ENCODE data around the gene NRF1. TPM values are rescaled to one million over a fixed set of nuclear protein-coding genes. Genes with fewer than 3 reads are reported as not detected.

Gene NRF1
- total RNA-seq, 2 donors from 2014 or later, result 15.3 to 22.5 TPM

DNA sequence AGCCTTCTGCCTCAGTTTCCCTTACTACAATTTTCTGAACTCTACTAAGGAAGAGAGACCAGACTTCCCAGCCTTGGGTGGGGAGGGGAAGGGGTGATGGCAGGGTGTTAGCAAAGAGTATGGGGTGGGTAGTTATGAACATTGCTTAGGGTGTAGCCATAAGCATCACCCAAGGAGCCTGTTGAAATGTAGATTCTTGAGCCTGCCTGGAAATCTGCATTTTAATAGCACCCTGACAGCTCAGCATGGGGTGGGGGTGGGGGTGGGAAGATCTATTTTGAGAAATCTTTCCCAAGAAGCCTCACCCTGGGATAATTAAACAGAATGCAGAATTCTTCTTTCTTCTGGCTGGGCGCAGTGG lies 164.8 kb downstream of the NRF1 start:
- Mint-ChIP-seq H3K9me3 (no peaks in the 10 kb centered on the region), H3K36me3 (ENCODE audit: low read depth) (peaks cover 3% of the 10 kb centered on the region), H3K4me1 (peaks cover 4% of the 10 kb centered on the region), H3K4me3 (no peak overlapping the region), H3K27me3 (peaks cover 17% of the 10 kb centered on the region), H3K27ac (no peak overlapping the region)
- ATAC-seq (replicated peaks), result no peak

DNA sequence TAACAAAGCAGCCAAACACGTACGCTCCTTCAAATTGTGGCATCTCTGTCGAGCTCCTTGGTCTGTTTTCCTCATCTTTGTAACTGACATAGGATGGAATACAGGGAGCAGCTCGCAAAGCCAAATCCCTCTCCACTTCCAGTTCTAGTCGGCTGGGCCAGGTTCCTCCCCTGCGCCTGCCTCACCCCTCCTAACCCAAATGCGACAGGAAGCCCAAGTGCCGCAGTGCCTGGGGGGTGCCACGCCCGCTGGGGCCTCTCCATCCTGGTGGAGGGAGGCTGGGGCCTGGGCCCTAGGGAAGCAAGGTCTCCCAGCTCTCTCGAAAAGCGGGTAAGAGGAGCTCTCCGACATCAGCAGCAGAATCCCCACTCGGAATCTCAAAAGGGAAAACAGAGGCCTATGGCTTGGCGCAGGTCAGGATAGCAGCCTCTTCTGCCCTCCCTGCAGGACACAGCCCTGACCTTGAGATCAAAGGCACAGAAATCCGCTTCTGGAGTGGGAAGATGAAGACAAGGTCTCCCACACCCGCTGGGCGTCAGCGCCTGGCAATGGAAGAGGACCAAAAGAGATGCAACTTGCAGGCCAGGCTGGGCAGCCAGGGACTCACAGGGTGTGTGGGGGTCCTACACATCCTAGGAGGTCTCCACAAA lies 165.8 kb downstream of the NRF1 start:
- no peak for ATAC-seq (replicated peaks)
- H3K27me3 Mint-ChIP-seq, result peaks cover 23% of the 10 kb centered on the region
- H3K27ac Mint-ChIP-seq, result no peak overlapping the region
- H3K9me3 Mint-ChIP-seq, result no peaks in the 10 kb centered on the region
- peaks cover 6% of the 10 kb centered on the region for H3K36me3 Mint-ChIP-seq (ENCODE audit: low read depth)
- peaks cover 7% of the 10 kb centered on the region for H3K4me1 Mint-ChIP-seq
- no peak overlapping the region for H3K4me3 Mint-ChIP-seq

DNA sequence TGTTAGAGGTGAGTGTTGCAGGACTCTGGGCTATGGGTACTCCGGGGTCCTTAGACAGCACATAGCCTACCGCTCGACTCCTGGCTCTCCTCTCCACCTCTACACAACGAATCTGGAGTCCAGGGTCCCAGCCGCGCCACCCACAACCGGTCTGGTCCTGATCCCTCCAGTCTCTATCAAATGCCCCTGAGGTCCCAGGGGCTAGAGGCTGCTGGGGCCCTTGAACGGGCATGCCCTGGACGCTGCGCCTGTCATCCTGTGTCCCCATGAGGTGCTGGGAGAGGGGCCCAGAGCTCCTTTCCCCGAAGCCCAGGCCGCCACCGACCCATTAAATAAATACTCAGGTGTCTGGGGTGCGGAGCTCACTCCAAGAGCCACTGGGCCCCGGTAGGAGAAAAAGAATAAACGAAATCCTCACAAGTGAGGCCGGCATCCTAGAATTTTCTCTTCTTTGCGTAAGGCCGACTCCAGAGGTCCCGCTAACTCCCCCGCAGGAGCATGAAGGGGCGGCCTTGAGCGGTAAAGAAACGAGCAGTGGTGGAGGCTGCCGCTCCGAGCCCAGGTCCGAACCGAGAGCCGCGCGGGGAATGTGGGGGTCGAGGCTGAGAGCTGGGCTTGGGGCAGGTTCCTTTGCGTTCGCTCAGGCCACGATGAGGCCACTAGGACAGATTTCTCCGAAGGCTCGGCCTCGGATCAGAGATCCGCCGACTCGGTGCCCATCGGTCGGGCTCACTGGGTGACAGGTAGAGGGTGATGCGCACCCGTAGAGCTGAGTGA lies 166.7 kb downstream of the NRF1 start:
- Mint-ChIP-seq H3K4me1 (peaks cover 15% of the 10 kb centered on the region), H3K9me3 (no peaks in the 10 kb centered on the region), H3K27me3 (peaks cover 31% of the 10 kb centered on the region), H3K27ac (no peak overlapping the region), H3K36me3 (ENCODE audit: low read depth) (peaks cover 11% of the 10 kb centered on the region), H3K4me3 (peak overlapping the region; percentile 52)
- ATAC-seq (replicated peaks), result no peak

DNA sequence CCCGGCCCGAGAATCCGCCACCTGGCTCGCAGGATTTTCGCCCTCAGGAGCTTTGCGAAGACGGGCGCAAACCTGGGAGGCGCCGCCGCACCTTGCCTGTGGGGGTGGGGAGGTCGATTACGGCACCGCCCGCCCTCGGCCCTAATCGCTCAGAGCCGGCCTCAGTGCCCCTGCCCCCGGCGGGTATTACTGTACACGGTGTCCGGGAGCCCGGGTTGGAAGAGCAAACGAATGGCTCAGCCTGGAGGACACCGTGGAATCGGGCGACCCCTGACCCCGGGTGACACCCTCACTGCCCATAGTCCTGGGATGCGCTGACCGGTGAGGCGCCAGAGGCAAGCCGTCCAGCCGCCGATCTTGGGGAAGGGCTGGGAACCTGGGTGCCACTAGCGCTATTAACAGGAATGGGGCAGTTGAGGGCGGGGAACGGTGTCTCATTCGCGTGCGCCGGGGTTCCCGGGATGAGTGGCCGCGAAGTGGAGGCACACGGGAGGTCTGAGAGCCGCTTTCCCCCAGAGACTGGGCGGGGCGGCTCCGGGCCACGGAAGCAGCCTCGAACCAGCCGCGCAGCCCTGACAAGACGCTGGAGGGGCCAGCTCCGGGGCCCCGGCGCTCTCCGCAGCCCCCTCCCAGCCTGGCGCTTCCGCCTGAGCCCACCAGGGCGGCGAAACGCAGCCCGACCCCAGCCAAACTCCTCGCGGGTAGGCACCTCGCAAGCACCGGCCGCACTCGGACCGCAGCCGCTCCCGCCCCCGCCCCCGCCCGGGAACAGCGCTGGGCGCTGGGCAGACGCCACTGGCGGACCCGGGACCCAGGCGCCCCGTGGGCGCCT lies 167.5 kb downstream of the NRF1 start:
- Mint-ChIP-seq H3K36me3 (ENCODE audit: low read depth) (peaks cover 15% of the 10 kb centered on the region), H3K27me3 (peaks cover 36% of the 10 kb centered on the region), H3K9me3 (no peaks in the 10 kb centered on the region), H3K4me1 (peaks cover 17% of the 10 kb centered on the region), H3K27ac (no peak overlapping the region), H3K4me3 (peak overlapping the region; percentile 52)
- peak; percentile 5 for ATAC-seq (replicated peaks)

DNA sequence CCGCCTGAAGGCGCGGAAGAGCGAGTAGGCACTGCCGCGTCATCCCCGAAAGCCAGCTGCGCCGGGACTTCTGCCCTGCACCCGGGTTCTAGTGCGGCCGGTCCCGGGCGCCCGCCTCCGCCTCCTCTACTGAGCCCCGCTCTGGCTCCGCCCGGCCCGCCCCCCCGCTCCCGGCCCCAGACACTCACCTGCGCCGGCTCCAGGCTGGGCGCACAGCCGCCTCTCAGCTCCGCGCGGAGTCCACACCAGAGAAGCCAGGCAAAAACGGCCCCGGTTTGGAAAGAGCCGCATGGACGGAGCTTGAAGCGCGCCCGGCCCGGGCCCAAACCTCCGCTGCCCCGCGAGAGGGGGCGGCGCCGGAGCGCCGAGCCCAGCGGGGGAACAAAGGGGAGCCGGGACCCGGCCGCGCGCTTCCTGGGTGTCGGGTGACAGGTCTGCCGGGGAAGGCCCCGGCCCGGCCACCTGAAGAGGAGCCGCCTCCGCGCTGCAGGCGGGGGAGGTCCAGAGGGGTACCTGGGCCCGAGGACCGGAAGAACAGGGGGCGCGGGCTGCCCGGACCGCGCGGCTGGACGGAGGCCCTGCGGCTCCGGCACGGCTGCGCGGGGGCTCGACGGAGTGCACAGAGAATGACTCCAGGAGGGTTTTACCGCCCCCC lies 168.2 kb downstream of the NRF1 start:
- H3K4me3 Mint-ChIP-seq, result no peak overlapping the region
- H3K36me3 Mint-ChIP-seq (ENCODE audit: low read depth), result peaks cover 15% of the 10 kb centered on the region
- H3K27ac Mint-ChIP-seq, result no peak overlapping the region
- no peaks in the 10 kb centered on the region for H3K9me3 Mint-ChIP-seq
- H3K4me1 Mint-ChIP-seq, result peaks cover 17% of the 10 kb centered on the region
- H3K27me3 Mint-ChIP-seq, result peaks cover 36% of the 10 kb centered on the region
- ATAC-seq (replicated peaks), result peak; percentile 58

DNA sequence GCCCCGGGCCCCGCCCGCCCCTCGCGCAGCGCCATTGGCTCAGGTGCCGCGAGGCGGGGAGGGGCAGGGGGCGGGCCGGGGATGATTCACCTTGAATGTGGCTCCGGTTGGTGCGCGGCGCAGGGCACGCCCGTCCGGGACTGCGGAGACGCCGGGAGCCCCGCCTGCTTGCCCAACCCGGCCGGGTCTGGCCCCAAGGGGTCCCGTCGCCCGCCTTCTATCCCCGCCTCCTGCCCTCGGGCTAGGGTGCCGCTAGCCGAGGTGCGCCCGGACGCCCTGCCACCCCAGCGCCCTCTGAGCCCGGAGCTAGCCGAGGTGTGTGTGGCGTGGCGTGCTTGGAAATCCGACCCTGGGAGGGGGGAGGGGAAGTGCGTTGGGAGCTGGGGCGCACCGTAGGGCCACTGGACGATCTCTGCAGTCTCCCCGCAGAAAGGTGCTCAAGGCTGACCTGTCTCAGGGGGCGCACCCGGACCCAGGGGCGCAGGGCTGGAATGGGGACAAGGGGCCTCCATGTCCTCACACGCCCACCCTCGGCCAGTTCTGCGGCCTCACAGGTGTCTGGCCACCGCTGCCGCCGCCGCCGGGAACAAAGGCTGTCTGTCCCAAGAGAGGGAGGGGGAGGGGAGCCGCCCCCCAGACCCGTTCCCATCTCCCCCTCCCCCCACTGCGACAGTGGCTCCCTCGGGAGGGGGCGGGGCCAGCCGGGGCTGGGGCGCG lies 168.9 kb downstream of the NRF1 start:
- peak overlapping the region; percentile 84 for H3K4me3 Mint-ChIP-seq
- peaks cover 43% of the 10 kb centered on the region for H3K27me3 Mint-ChIP-seq
- peaks cover 17% of the 10 kb centered on the region for H3K4me1 Mint-ChIP-seq
- no peak overlapping the region for H3K27ac Mint-ChIP-seq
- H3K36me3 Mint-ChIP-seq (ENCODE audit: low read depth), result peaks cover 19% of the 10 kb centered on the region
- H3K9me3 Mint-ChIP-seq, result no peaks in the 10 kb centered on the region
- peak; percentile 87 for ATAC-seq (replicated peaks)

DNA sequence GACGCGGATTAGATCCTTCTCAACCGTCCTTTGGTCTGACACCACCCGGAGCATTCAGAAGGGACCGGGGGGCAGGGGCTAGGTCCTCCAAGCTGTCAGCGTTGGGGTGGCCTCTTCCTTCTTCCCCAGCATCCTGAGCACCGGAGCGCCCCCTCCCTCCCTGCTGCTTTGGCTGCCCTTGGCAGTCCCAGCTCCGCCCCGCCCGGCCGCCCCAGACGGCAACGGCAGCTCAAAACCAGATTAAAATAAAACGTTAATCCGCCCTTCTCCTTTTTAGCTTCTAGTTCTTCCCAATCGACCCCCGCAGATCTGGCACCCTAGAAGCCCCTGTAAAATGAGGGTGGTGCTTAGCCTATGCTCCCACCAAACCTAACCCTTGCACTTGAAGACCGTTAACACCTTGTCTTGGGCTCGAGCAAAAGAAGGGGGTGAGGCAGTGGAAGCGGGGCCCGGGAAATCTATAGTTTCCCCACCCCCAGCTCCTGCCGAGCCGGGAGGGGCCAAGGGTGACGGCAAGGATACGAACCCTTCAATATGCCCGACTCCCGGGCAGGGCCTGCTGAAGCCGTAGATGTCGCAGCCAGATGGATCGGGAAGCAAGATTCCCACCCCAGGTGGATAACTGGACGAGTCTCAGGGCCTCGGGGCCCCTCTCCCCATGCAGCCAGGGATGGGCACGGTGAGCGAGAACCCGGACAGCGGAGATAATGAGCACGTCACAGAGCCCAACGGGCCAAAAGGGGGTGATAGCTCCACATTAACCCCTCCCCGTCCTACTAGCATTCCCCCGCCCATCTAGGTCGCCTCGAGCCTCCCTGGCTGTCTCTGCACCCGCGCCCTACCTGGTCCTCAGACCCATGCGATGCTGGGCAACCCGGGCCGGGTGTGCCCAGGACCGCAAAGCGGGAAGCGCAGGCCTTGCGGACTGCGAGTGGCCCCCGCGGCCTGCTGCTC lies 169.7 kb downstream of the NRF1 start:
- Mint-ChIP-seq H3K27ac (no peak overlapping the region), H3K4me1 (peaks cover 17% of the 10 kb centered on the region), H3K9me3 (no peaks in the 10 kb centered on the region), H3K4me3 (peak overlapping the region; percentile 84), H3K27me3 (peaks cover 52% of the 10 kb centered on the region), H3K36me3 (ENCODE audit: low read depth) (peaks cover 23% of the 10 kb centered on the region)
- ATAC-seq (replicated peaks), result no peak

DNA sequence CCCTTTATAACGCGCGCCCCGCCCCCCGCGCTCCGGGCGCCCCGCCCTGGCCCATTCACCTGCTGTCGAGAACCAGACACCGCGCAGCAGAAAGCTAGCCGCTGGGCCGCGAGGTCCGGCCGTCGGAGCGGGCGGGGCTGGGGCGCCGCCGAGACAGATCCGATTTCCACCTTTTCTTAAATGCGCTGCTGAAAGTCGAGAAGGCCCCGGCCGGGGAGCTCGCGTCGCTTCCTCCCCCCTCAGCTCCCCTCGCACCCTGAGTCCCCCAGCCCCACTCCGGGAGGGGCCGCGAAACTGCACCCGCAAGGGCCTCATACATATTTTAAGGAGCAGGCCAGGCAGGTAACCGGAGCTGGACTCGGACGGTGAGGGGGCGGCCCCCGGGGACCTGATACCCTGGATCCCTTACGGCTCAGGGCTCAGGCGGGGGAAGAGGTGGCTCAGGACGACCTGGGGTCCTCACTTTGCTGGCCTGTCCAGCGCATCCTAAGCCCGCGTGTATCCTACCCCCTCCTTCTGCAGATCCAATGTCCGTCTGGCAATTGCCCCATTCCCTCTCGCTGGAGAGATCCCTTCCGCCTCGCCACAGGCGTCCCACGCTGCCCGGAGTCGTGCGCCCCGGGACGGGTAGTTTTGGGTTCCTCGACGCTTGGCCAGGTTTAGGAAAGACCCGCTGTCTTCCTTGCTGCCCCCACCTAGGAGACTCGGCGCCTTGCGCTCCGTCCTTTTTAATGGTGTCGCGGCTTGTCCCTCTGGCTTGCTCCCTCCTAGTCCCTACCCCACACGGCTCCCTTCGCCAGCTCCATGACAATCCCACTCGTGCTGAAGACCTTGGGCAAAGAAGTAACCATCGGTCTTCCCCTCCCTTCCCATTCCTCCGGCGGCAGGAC lies 170.7 kb downstream of the NRF1 start:
- Mint-ChIP-seq H3K36me3 (ENCODE audit: low read depth) (peaks cover 23% of the 10 kb centered on the region), H3K9me3 (no peaks in the 10 kb centered on the region), H3K4me3 (peak overlapping the region; percentile 84), H3K27ac (no peak overlapping the region), H3K4me1 (peaks cover 17% of the 10 kb centered on the region), H3K27me3 (peaks cover 58% of the 10 kb centered on the region)
- no peak for ATAC-seq (replicated peaks)

DNA sequence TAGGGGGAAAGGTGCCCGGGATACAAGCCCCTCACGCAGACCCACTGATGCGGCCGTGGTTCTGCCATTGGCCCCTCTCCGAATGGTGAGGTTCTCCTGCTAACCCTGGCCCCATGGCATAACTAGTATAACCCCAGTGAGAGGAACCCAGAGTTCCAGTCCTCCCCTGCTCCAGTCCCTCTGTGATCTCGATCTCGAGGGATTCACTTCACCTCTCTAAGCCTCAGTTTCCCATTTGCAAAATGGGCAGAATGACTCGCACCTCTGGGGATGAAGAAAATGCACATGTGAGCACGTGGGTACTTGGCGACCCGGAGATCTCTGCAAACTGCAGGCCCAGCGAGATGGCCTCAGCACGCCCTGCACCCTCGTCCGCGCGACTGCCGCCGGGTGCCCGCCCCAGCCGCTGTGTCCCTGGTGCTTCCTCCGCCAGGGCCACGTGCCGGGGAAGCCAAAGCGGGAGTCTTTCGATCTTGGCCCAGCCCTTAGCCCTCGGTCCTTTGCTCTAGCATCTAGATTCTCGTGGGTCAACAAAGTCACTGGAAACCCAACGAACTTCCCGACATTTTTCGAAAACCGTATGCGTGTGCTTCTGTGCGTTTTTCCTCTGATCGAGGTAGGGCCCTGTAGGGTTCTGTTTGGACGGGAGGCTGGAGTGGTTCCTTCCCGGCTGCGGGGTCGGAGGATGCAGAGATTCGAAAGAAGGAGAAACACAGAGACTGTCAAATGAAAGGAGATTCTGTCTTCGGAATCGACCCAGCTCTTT lies 171.5 kb downstream of the NRF1 start:
- no peak overlapping the region for H3K27ac Mint-ChIP-seq
- no peak for ATAC-seq (replicated peaks)
- no peaks in the 10 kb centered on the region for H3K9me3 Mint-ChIP-seq
- peaks cover 17% of the 10 kb centered on the region for H3K4me1 Mint-ChIP-seq
- H3K4me3 Mint-ChIP-seq, result peak overlapping the region; percentile 84
- peaks cover 56% of the 10 kb centered on the region for H3K27me3 Mint-ChIP-seq
- H3K36me3 Mint-ChIP-seq (ENCODE audit: low read depth), result peaks cover 23% of the 10 kb centered on the region

DNA sequence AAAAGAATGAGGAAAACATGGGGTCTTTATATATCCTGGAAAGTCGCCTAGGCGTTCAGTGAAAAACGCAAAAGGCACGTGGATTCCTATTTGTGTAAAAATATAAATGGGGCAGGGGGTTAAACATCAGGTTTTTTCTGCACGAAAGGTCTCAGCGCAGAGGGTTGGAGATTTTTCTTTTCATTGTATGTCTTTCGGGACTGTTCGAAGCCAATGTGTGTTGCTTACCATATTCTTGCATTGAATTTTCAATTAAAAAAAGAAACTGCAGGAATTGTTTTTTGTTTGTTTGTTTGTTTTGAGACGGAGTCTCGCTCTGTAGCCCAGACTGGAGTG lies 172.0 kb downstream of the NRF1 start:
- no peak overlapping the region for H3K27ac Mint-ChIP-seq
- ATAC-seq (replicated peaks), result no peak
- no peaks in the 10 kb centered on the region for H3K9me3 Mint-ChIP-seq
- H3K36me3 Mint-ChIP-seq (ENCODE audit: low read depth), result peaks cover 23% of the 10 kb centered on the region
- H3K27me3 Mint-ChIP-seq, result peaks cover 55% of the 10 kb centered on the region
- H3K4me1 Mint-ChIP-seq, result peaks cover 17% of the 10 kb centered on the region
- H3K4me3 Mint-ChIP-seq, result peak overlapping the region; percentile 84

DNA sequence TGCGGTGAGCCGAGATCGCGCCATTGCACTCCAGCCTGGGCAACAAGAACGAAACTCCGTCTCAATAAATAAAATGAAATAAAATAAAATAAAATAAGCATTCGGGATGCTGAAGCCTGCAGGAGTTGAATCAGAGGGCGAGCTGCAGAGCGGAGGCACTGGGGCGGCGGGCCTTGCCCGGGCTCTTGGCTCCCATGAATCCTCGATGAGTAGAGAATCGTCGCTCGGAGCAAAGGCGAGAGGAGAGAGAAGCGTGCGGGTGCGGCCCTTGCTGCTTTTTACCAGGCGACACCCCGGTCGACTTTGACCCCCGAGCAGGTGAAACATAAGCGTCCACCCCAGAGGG lies 172.9 kb downstream of the NRF1 start:
- ATAC-seq (replicated peaks), result no peak
- peaks cover 23% of the 10 kb centered on the region for H3K36me3 Mint-ChIP-seq (ENCODE audit: low read depth)
- no peaks in the 10 kb centered on the region for H3K9me3 Mint-ChIP-seq
- peaks cover 57% of the 10 kb centered on the region for H3K27me3 Mint-ChIP-seq
- H3K4me3 Mint-ChIP-seq, result no peak overlapping the region
- no peak overlapping the region for H3K27ac Mint-ChIP-seq
- H3K4me1 Mint-ChIP-seq, result peaks cover 17% of the 10 kb centered on the region
